CD4-positive, alpha-beta T cell treated with Interferon gamma for 1 hour (primary cell): ENCODE data around the gene OLFML2B.
"Not testable (repeated sequence)": the region's sequence is repeated elsewhere in the genome, so short reads cannot be mapped to it uniquely, and the experiment has no call there.

Experiments used
- DNase-seq: peaks from one replicate; pipeline ENCODE4 v3.0.0-alpha.2; 2020

Gene OLFML2B

DNA sequence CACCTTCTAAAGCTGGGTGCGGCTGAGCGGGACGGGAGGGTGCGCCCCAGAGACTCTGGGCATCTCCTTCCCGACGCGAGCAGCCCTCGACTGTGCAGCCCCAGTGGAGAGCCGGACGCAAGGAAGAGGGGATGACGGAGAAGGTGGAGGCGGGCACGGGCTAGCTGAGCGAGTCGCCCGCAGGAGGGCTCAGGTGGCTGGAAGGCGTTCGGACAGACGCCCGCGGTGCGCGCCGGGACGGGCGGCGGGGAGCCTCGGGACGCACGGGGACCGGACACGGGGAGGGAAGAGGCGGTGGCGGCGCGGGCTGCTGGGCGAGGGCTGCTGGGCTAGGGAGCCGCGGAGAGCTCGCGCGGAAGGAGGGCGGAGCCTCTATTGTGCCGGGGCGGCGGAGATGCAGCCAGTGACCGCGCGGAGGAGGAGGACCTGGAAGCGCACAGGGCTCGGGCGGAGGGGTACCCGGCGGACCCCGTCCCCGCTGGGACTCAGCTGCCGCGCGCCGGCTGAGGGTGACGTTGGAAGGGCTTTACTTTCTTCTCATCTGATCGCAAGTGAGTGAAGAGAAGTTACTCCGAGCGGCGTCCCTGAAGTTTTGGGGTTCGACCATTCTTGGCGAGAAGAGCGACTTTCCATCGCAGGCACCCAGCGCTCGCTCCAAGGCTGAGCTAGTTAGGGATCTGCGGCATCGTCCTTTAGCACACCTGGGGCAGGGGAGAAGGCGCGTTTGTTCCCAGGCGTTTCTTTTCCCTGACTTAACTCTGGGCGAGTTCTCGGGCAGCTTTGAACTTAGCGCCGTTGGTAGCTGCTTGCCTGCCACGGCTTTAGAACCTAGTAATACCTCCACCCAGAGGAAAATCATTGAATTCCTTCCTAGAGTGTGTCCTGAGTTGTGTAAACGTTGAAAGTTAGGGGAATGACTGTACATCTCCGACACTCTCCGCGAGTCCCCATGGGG, at the start of gene OLFML2B:
TSS of gene OLFML2B (minus strand) at position 323 of the 955 bp plus-strand sequence. CDS start 439 bp downstream, outside the sequence.
- DNase-seq, result peak; percentile 28

GRCh38 chr1:162072740-162073139, 49.1 kb upstream of the OLFML2B start:
- no peak for DNase-seq

- DNase-seq, result no peak
Measured at GRCh38 chr1:162070825-162071224, 47.2 kb upstream of the OLFML2B start.

- no peak for DNase-seq
Measured at GRCh38 chr1:162070094-162070748, 46.6 kb upstream of the OLFML2B start.

GRCh38 chr1:162069334-162070093, 45.8 kb upstream of the OLFML2B start, which contains the start of gene NOS1AP:
NOS1AP (plus strand) TSS chr1:162069691; CDS start chr1:162070178, 487 bp downstream.
- peak; percentile 69 for DNase-seq

GRCh38 chr1:162068301-162068700, 44.6 kb upstream of the OLFML2B start:
- DNase-seq, result no peak

GRCh38 chr1:162067466-162067865, 43.8 kb upstream of the OLFML2B start:
- no peak for DNase-seq

DNA sequence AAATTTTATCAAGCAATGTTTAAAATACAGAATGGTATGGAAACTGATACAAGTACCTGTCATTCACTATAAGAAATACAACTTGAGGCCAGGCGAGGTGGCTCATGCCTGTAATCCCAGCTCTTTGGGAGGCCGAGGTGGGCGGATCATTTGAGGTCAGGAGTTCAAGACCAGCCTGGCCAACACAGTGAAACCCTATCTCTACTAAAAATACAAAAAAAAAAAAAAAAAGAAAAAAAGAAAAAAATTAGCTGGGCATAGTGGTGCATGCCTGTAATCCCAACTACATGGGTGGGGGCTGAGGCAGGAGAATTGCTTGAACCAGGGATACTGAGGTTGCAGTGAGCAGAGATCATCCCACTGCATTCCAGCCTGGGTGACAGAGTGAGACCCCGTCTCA, 43.2 kb upstream of the OLFML2B start:
- not testable (repeated sequence) for DNase-seq

- no peak for DNase-seq
Measured at GRCh38 chr1:162065016-162065415, 41.3 kb upstream of the OLFML2B start.

DNA sequence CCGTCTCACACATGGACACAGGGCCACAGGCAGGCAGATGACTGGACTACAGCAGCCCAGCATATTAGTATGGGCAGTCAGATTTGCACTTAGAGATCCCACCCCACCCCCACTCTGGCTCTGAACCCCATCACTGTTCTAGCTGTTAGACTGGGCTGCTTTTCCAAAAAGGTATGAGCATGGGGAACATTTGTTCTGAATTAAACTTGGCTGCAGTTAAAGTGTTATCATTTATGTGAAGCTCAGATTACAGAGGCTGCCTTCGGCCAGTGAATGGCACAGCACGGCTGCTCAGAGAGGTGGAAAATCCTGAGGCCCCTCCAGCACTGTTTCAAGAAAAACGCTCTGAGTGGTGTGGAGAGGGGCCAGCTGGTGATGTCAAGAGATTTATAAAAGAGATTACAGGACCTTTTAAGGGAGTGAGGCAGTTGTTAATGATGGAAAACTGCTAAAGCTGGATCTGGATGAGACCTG, 38.9 kb upstream of the OLFML2B start:
- no peak for DNase-seq

DNA sequence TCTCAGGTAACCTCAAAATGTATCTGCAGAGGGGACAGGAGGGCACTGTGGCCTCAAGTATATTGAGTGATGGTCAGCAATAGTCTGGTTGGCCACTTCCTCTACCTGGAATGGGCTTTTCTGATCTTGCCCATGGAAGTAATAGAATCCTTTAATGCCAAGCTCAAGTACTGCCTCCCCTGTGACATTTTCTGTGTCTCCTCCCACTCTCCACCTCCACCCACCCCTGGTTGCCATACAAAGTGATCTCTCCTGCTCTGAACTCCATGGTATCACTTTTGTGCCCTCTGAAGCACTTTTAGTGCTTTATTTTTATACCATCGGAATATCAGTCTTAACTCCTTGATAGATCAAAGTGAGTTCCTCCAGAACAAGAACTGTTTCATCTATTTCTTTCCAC, 36.6 kb upstream of the OLFML2B start:
- no peak for DNase-seq

GRCh38 chr1:162059721-162060120, 36.1 kb upstream of the OLFML2B start:
- DNase-seq, result no peak

- DNase-seq, result no peak
Measured at GRCh38 chr1:162056579-162056978, 32.9 kb upstream of the OLFML2B start.

GRCh38 chr1:162056043-162056442, 32.4 kb upstream of the OLFML2B start:
- DNase-seq, result peak; percentile 29

DNA sequence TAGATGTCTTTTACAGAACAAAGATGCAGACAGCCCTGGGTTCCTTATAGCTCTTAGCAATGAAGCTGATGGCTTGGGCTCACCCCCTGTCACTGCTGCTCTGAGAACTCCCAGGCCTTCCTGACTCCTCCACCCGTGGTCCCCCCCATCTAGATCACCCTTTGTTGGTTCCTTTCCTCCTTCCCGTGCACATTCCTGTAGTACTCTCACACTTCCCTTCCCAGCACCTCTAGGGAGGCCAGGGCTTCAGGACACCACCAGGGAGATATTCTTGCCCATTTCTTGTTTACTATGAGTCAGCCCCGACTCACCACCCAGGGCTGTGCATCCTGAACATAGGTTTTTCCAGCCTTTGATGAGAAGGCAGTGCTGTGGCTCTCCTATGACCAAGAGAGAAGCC, 31.4 kb upstream of the OLFML2B start:
- DNase-seq, result no peak

GRCh38 chr1:162053949-162054348, 30.3 kb upstream of the OLFML2B start:
- DNase-seq, result not testable (repeated sequence)

DNA sequence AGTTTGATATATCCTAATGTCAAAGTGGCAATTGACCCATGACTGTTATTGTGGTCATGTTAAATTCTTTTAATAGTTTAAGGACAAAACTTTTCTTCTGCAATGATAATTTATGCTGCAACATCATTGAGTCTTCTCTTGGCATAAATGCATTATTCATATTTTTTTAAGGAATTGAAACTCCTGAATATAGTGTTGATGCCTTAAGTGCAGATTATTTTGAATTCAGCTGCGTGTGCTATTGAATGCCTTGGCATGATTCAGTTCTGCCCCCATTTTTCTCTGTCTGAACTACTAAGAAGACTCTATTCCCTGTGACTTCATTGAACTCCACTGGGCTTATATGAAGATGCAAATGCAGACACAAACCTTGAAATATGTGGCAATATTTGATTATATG, 23.3 kb upstream of the OLFML2B start:
- no peak for DNase-seq

- DNase-seq, result no peak
Measured at GRCh38 chr1:162042361-162042760, 18.7 kb upstream of the OLFML2B start.

DNA sequence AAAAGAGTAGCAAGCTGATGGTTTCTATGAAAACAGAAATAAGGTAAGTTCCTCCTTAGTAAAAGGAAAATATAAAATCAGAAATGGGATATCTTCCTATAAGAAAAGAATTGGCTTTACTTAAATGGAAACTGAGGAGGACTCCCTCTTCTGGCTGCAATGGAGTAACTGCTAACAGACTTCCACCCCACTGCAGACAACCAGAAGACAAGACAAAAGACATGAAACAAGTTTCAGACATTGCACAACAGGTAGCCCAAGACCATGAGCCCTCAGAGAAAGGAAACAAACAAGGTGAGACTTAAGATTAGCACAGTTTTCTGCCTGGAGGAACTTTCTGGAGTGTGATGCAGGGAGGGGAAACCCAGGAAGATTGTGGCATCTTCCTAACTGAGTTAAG, 17.0 kb upstream of the OLFML2B start:
- no peak for DNase-seq

DNA sequence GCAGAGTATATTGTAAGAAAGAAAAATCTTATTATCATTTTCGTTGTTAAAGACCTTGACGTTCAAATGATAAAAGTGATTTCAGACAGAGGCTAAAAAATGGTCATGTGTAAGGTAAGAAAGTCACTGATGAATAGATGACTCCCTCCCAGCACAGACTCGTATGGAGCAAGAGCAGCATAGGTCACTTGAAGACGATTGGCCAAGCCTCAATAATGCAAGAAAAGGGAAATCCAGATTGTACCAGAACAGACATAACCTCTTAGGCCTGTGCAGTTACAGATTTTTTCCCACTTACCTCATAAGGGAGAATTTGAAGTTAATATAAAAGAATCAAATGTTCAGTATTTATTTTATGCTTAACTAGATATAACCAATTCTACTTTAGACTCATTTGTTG, 16.3 kb upstream of the OLFML2B start:
- no peak for DNase-seq

DNA sequence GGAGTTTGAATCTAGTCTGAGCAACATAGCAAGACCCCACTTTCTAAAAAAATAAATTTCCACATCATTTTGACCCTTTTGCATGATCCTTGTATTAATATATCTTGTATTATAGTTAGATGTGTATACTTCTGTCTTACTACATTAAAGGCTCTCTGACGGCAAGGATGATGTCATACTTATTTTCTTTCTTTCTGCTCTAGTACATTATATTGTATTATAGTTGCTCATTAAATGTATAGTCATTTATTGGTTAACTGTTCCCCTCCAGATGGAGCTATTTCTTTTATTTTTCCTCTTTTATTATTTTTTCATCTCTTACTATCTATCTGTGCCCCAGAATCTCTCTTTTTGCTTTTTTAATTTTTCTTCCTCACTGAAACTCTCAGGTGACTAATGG, 15.0 kb upstream of the OLFML2B start:
- DNase-seq, result no peak

DNA sequence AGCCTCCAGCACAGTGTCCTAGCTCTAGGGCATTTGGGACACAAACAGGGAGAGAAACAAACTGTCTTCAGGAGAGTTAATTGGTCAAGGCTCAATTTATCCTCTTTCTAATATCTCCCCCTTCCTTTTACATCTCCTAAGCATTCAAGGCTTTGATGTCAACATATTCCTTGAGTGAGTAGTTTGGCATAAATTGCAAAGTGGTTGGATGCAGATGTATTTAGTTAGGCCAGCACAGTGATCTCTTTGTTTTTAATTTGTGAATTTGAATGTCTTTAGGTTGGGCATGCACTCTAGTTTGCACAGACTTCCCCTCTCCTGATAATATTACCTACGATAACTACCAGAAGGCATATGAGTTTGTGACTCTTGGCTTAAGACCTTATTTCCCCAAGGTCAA, 12.5 kb upstream of the OLFML2B start:
- DNase-seq, result no peak

- DNase-seq, result no peak
Measured at GRCh38 chr1:162035241-162035640, 11.6 kb upstream of the OLFML2B start.
